Naive thymus-derived CD4-positive, alpha-beta T cell (primary cell): Measurements from ENCODE around the gene PHF19. TPM values are rescaled to one million over a fixed set of nuclear protein-coding genes. Genes with fewer than 3 reads are reported as not detected.

Experiments used
- ATAC-seq: fragments of 150-1000 bp; cut with Tn5 transposase; 2 replicates; pipeline ENCODE4 v1.10.0; 2021; ENCODE audit warnings: mild to moderate bottlenecking, moderate library complexity
- CTCF ChIA-PET: fragments of 350-600 bp; sonication (Branson Sonifier 250); formaldehyde crosslinking; loops from one replicate; lab custom pipeline; 2021; ENCODE audit warnings: antibody characterized with exemption; lab: Charles Lee
- POLR2A ChIA-PET: fragments of 350-600 bp; sonication (Branson Sonifier 250); formaldehyde crosslinking; loops from one replicate; lab custom pipeline; 2021; ENCODE audit warnings: antibody characterized with exemption, inconsistent platforms; lab: Charles Lee
- DNase-seq, 9 donors: peaks; one replicate each; pipeline versions ENCODE4 v3.0.0 to v3.0.0-alpha.2; 2020 to 2022; ENCODE audit warnings: mixed read lengths in 1 of 9
- H3K27ac ChIP-seq: one replicate; pipeline ENCODE4 v1.7.0; 2013; ENCODE audit warnings: mild to moderate bottlenecking, low read depth, low read length, moderate library complexity
- H3K27me3 ChIP-seq, 2 donors: one replicate each; pipeline ENCODE4 v1.7.0; 2013; ENCODE audit warnings: low read length in 2 of 2, mild to moderate bottlenecking in 2 of 2, moderate library complexity in 2 of 2; ENCODE audit not compliant: control insufficient read depth in 2 of 2, insufficient read depth in 2 of 2
- H3K36me3 ChIP-seq, 3 experiments: 1 replicate in 2 of 3; 2 replicates in 1 of 3; pipeline ENCODE4 v1.7.0; 2013; ENCODE audit warnings: low read length in 3 of 3, mild to moderate bottlenecking in 3 of 3, moderate library complexity in 1 of 3; ENCODE audit not compliant: insufficient read depth in 3 of 3, control insufficient read depth in 2 of 3
- H3K4me1 ChIP-seq, 2 donors: one replicate each; pipeline ENCODE4 v1.7.0; 2013; ENCODE audit warnings: low read length in 2 of 2, mild to moderate bottlenecking in 2 of 2, moderate library complexity in 1 of 2; ENCODE audit not compliant: control insufficient read depth in 2 of 2, insufficient read depth in 2 of 2
- H3K4me3 ChIP-seq: 2 replicates; pipeline ENCODE4 v1.7.0; 2013; ENCODE audit warnings: mild to moderate bottlenecking, low read length
- H3K9me3 ChIP-seq, 3 experiments: 1 replicate in 2 of 3; 2 replicates in 1 of 3; pipeline ENCODE4 v1.7.0; 2013; ENCODE audit warnings: low read length in 3 of 3; ENCODE audit not compliant: control insufficient read depth in 2 of 3
- H3K27ac Mint-ChIP-seq, 9 donors: one replicate each; pipeline ENCODE4 v1.8.0; 2020 to 2022; ENCODE audit warnings: mixed read lengths in 9 of 9, mild to moderate bottlenecking in 8 of 9, moderate library complexity in 5 of 9, inconsistent platforms in 2 of 9
- H3K27me3 Mint-ChIP-seq, 5 donors: one replicate each; pipeline ENCODE4 v1.8.0; 2021 to 2022; ENCODE audit warnings: mixed read lengths in 5 of 5, mild to moderate bottlenecking in 1 of 5
- H3K36me3 Mint-ChIP-seq, 5 donors: one replicate each; pipeline ENCODE4 v1.8.0; 2020 to 2022; ENCODE audit warnings: mixed read lengths in 5 of 5, mild to moderate bottlenecking in 3 of 5, inconsistent platforms in 1 of 5
- H3K4me1 Mint-ChIP-seq, 7 donors: one replicate each; pipeline ENCODE4 v1.8.0; 2020 to 2022; ENCODE audit warnings: mixed read lengths in 7 of 7, mild to moderate bottlenecking in 3 of 7, inconsistent platforms in 1 of 7
- H3K4me3 Mint-ChIP-seq, 10 donors: one replicate each; pipeline ENCODE4 v1.8.0; 2020 to 2022; ENCODE audit warnings: mild to moderate bottlenecking in 10 of 10, mixed read lengths in 10 of 10, moderate library complexity in 6 of 10, inconsistent platforms in 2 of 10
- H3K9me3 Mint-ChIP-seq, 11 donors: one replicate each; pipeline ENCODE4 v1.8.0; 2020 to 2022; ENCODE audit warnings: mixed read lengths in 11 of 11, mild to moderate bottlenecking in 4 of 11, inconsistent platforms in 1 of 11, moderate library complexity in 1 of 11
- intact Hi-C, 2 donors: fragments of 100-400 bp; cut with micrococcal nuclease; formaldehyde crosslinking; loops; one replicate each; pipeline ENCODE4 v1.15.1; 2023
- polyA plus RNA-seq, 2 donors: library from polyadenylated mRNA; unstranded; fragments of 300-500 nt; fragmentation: Illumina TruSeq; gene quantifications; one replicate each; pipeline ENCODE4 v1.2.3, GENCODE V29; 2021
- total RNA-seq, 6 experiments: library from RNA in 5 of 6; stranded (reverse) in 5 of 6; gene quantifications; 1 replicate in 5 of 6; 2 replicates in 1 of 6; pipeline ENCODE4 v1.2.3 and lab custom pipeline; 2021 to 2026

Gene PHF19
- total and polyA plus RNA-seq, 7 experiments from 2014 or later, result 13.1 to 271 (median 84.0) TPM

- no peaks in the 10 kb centered on the region for H3K4me1 ChIP-seq
- H3K27ac ChIP-seq, result peak overlapping the region; percentile 5
- ChIA-PET POLR2A (interaction anchor here (0.5 to 3.8 kb wide), 5 partner anchors 7 to 61 kb away, joined by 4 to 26 read pairs (median 5); partner anchors contain the start of genes FBXW2 and PSMD5), CTCF (no interaction called here)
- no peak overlapping the region for H3K4me3 Mint-ChIP-seq
- peaks cover 0 to 72% (median 5%) of the 10 kb centered on the region in 3 experiments for H3K36me3 ChIP-seq
- H3K4me3 ChIP-seq, result no peak overlapping the region
- H3K9me3 ChIP-seq, result no peaks in the 10 kb centered on the region
- intact Hi-C loops, result no loop called here
- no peaks in the 10 kb centered on the region for H3K27me3 ChIP-seq
- no peaks in the 10 kb centered on the region for H3K27me3 Mint-ChIP-seq
- DNase-seq (no peak), ATAC-seq (no peak)
- no peaks in the 10 kb centered on the region for H3K9me3 Mint-ChIP-seq
- peaks cover 7 to 35% (median 22%) of the 10 kb centered on the region in 7 donors for H3K4me1 Mint-ChIP-seq
- H3K36me3 Mint-ChIP-seq, result peaks cover 0 to 33% (median 11%) of the 10 kb centered on the region in 5 donors
- peak overlapping the region in 7 of 9 donors; percentile 7 to 74 (median 52) for H3K27ac Mint-ChIP-seq
Observed at GRCh38 chr9:120854596-120855327, 22.2 kb downstream of the PHF19 start.

- Histone ChIP-seq H3K4me3 (no peak overlapping the region), H3K27me3 (no peaks in the 10 kb centered on the region), H3K9me3 (no peaks in the 10 kb centered on the region), H3K36me3 (peaks cover 0 to 56% (median 3%) of the 10 kb centered on the region in 3 experiments), H3K27ac (no peak overlapping the region), H3K4me1 (peaks cover 0 to 2% of the 10 kb centered on the region in 2 donors)
- Mint-ChIP-seq H3K27me3 (no peaks in the 10 kb centered on the region), H3K4me3 (no peak overlapping the region), H3K4me1 (peaks cover 13 to 41% (median 21%) of the 10 kb centered on the region in 7 donors), H3K9me3 (no peaks in the 10 kb centered on the region), H3K27ac (peak overlapping the region in 8 of 9 donors; percentile 4 to 77 (median 53)), H3K36me3 (peaks cover 0 to 25% (median 7%) of the 10 kb centered on the region in 5 donors)
- POLR2A ChIA-PET, result interaction anchor here (0.7 to 1.8 kb wide), 7 partner anchors 8 to 228 kb away, joined by 3 to 6 read pairs (median 4); partner anchors contain the start of gene PSMD5
- ATAC-seq (no peak), DNase-seq (no peak)
- CTCF ChIA-PET, result interaction anchor here (1.7 kb wide), 1 partner anchor 14 kb away, joined by 3 read pairs; no protein-coding TSS in a partner anchor
- intact Hi-C loops, result no loop called here
Observed at GRCh38 chr9:120853198-120853597, 23.8 kb downstream of the PHF19 start.

GRCh38 chr9:120852240-120853010, 24.6 kb downstream of the PHF19 start:
- Mint-ChIP-seq H3K27me3 (no peaks in the 10 kb centered on the region), H3K9me3 (no peaks in the 10 kb centered on the region), H3K4me1 (peaks cover 21 to 49% (median 28%) of the 10 kb centered on the region in 7 donors), H3K27ac (peak overlapping the region in 8 of 9 donors; percentile 22 to 78 (median 52)), H3K4me3 (no peak overlapping the region), H3K36me3 (peaks cover 0 to 24% (median 7%) of the 10 kb centered on the region in 5 donors)
- no peaks in the 10 kb centered on the region for H3K9me3 ChIP-seq
- ChIA-PET CTCF (interaction anchor here (1.7 kb wide), 1 partner anchor 15 kb away, joined by 3 read pairs; no protein-coding TSS in a partner anchor), POLR2A (interaction anchor here (0.7 to 1.5 kb wide), 5 partner anchors 8 to 229 kb away, joined by 3 to 6 read pairs (median 4); no protein-coding TSS in a partner anchor)
- peaks cover 0 to 10% of the 10 kb centered on the region in 2 donors for H3K4me1 ChIP-seq
- H3K36me3 ChIP-seq, result peaks cover 0 to 48% (median 3%) of the 10 kb centered on the region in 3 experiments
- H3K4me3 ChIP-seq, result no peak overlapping the region
- DNase-seq (no peak), ATAC-seq (no peak)
- intact Hi-C loops, result no loop called here
- no peak overlapping the region for H3K27ac ChIP-seq
- H3K27me3 ChIP-seq, result no peaks in the 10 kb centered on the region

- peaks cover 0 to 39% (median 3%) of the 10 kb centered on the region in 3 experiments for H3K36me3 ChIP-seq
- H3K9me3 ChIP-seq, result no peaks in the 10 kb centered on the region
- intact Hi-C loops, result no loop called here
- Mint-ChIP-seq H3K9me3 (no peaks in the 10 kb centered on the region), H3K27me3 (no peaks in the 10 kb centered on the region), H3K36me3 (peaks cover 0 to 27% (median 7%) of the 10 kb centered on the region in 5 donors), H3K4me3 (no peak overlapping the region), H3K4me1 (peaks cover 22 to 58% (median 38%) of the 10 kb centered on the region in 7 donors), H3K27ac (peak overlapping the region in 8 of 9 donors; percentile 22 to 78 (median 49))
- CTCF ChIA-PET, result no interaction called here
- no peak overlapping the region for H3K4me3 ChIP-seq
- POLR2A ChIA-PET, result no interaction called here
- H3K27ac ChIP-seq, result peak overlapping the region; percentile 13
- DNase-seq (no peak), ATAC-seq (no peak)
- no peaks in the 10 kb centered on the region for H3K27me3 ChIP-seq
- peaks cover under 1 to 19% of the 10 kb centered on the region in 2 donors for H3K4me1 ChIP-seq
Observed at GRCh38 chr9:120851449-120851848, 25.5 kb downstream of the PHF19 start.

- H3K4me3 ChIP-seq, result no peak overlapping the region
- CTCF ChIA-PET, result no interaction called here
- POLR2A ChIA-PET, result interaction anchor here (0.9 to 6.8 kb wide), 3 partner anchors 8 to 18 kb away, joined by 3 to 72 read pairs (median 5); partner anchors contain the start of gene PSMD5
- Mint-ChIP-seq H3K36me3 (peaks cover 0 to 31% (median 7%) of the 10 kb centered on the region in 5 donors), H3K27me3 (no peaks in the 10 kb centered on the region), H3K9me3 (no peaks in the 10 kb centered on the region), H3K4me3 (no peak overlapping the region), H3K27ac (peak overlapping the region in 6 of 9 donors; percentile 12 to 78 (median 63)), H3K4me1 (peaks cover 29 to 65% (median 48%) of the 10 kb centered on the region in 7 donors)
- H3K27me3 ChIP-seq, result no peaks in the 10 kb centered on the region
- H3K4me1 ChIP-seq, result peaks cover 11 to 30% of the 10 kb centered on the region in 2 donors
- H3K36me3 ChIP-seq, result peaks cover 0 to 28% (median 3%) of the 10 kb centered on the region in 3 experiments
- DNase-seq, result no peak
- H3K27ac ChIP-seq, result no peak overlapping the region
- no peak for ATAC-seq
- intact Hi-C loops, result no loop called here
- H3K9me3 ChIP-seq, result no peaks in the 10 kb centered on the region
Observed at GRCh38 chr9:120850315-120850714, 26.7 kb downstream of the PHF19 start.

GRCh38 chr9:120846906-120847305, 30.1 kb downstream of the PHF19 start:
- Mint-ChIP-seq H3K9me3 (peaks cover 0 to 5% (median 0%) of the 10 kb centered on the region in 11 donors), H3K4me3 (peak overlapping the region; percentile 23 to 99 (median 65)), H3K27ac (peak overlapping the region; percentile 83 to 99 (median 96)), H3K4me1 (peaks cover 49 to 76% (median 71%) of the 10 kb centered on the region in 7 donors), H3K36me3 (peaks cover 0 to 35% (median 12%) of the 10 kb centered on the region in 5 donors), H3K27me3 (no peaks in the 10 kb centered on the region)
- POLR2A ChIA-PET, result interaction anchor here (0.6 to 6.8 kb wide), 24 partner anchors 10 to 219 kb away, joined by 3 to 72 read pairs (median 6); partner anchors contain the start of genes FBXW2, PHF19 and TRAF1
- Histone ChIP-seq H3K9me3 (no peaks in the 10 kb centered on the region), H3K27me3 (no peaks in the 10 kb centered on the region), H3K4me1 (peaks cover 31 to 52% of the 10 kb centered on the region in 2 donors), H3K27ac (peak overlapping the region; percentile 98), H3K36me3 (peaks cover 0 to 14% (median 3%) of the 10 kb centered on the region in 3 experiments), H3K4me3 (no peak overlapping the region)
- intact Hi-C loops, result loop anchor here in 1 of 2 donors (1.0 to 5.0 kb wide), 4 partner anchors 45 to 213 kb away; no protein-coding TSS in a partner anchor
- ATAC-seq, result no peak
- CTCF ChIA-PET, result interaction anchor here (0.5 to 1.7 kb wide), 14 partner anchors 22 to 354 kb away, joined by 3 to 10 read pairs (median 4); no protein-coding TSS in a partner anchor
- no peak for DNase-seq
